ENCODE measurements around the gene OSBPL1A. TPM values are rescaled to one million over a fixed set of nuclear protein-coding genes. Genes with fewer than 3 reads are reported as not detected.
A peak's percentile ranks its signal among the peaks of the same experiment; 100 is the strongest.

The OSBPL1A gene
- total RNA-seq, 1 donor from 2014 or later, result 29.7 TPM

DNA sequence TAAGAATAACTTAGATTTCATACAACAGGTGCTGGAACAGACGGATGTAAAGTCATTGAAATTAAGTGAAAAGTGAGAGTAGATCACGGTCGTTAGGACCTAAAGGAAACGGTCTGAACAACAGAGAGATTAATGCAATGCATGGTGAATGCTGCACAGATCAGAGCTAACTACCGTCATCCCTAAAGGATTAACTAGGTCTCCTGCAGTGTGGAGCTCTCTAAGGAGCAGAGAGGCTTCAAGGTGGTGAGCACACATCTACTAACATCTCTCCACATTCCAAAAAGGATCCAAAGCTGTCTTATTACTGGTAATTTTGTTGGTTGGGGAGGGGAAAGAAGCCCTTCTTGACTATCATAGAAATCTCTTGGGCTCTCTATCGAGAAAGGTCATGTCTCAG is 183.5 kb downstream of the OSBPL1A start:
- no peak for DNase-seq (ENCODE audit: extremely low spot score, unreplicated experiment)
- no peak for TF ChIP-seq CTCF (IDR thresholded peaks at IDR 0.05)
- no peak overlapping the region for H3K4me3 Mint-ChIP-seq (ENCODE audit: unreplicated experiment)
- peaks cover 26% of the 10 kb centered on the region for H3K4me1 Mint-ChIP-seq (ENCODE audit: unreplicated experiment)
- no peaks in the 10 kb centered on the region for H3K27me3 Mint-ChIP-seq (ENCODE audit: unreplicated experiment)
- peaks cover 5% of the 10 kb centered on the region for H3K9me3 Mint-ChIP-seq (ENCODE audit: unreplicated experiment)
- peak overlapping the region; percentile 10 for H3K27ac Mint-ChIP-seq (ENCODE audit: unreplicated experiment)
- peaks cover 13% of the 10 kb centered on the region for H3K36me3 Mint-ChIP-seq (ENCODE audit: unreplicated experiment)

GRCh38 chr18:24212939-24213338 is 184.7 kb downstream of the OSBPL1A start:
- H3K4me3 Mint-ChIP-seq (ENCODE audit: unreplicated experiment), result no peak overlapping the region
- peaks cover 26% of the 10 kb centered on the region for H3K4me1 Mint-ChIP-seq (ENCODE audit: unreplicated experiment)
- no peaks in the 10 kb centered on the region for H3K27me3 Mint-ChIP-seq (ENCODE audit: unreplicated experiment)
- no peak for TF ChIP-seq CTCF (IDR thresholded peaks at IDR 0.05)
- DNase-seq (ENCODE audit: extremely low spot score, unreplicated experiment), result no peak
- no peak overlapping the region for H3K27ac Mint-ChIP-seq (ENCODE audit: unreplicated experiment)
- peaks cover 5% of the 10 kb centered on the region for H3K9me3 Mint-ChIP-seq (ENCODE audit: unreplicated experiment)
- peaks cover 13% of the 10 kb centered on the region for H3K36me3 Mint-ChIP-seq (ENCODE audit: unreplicated experiment)

- TF ChIP-seq CTCF (IDR thresholded peaks at IDR 0.05), result no peak
- H3K9me3 Mint-ChIP-seq (ENCODE audit: unreplicated experiment), result peaks cover 5% of the 10 kb centered on the region
- H3K27ac Mint-ChIP-seq (ENCODE audit: unreplicated experiment), result no peak overlapping the region
- H3K4me3 Mint-ChIP-seq (ENCODE audit: unreplicated experiment), result no peak overlapping the region
- peaks cover 8% of the 10 kb centered on the region for H3K36me3 Mint-ChIP-seq (ENCODE audit: unreplicated experiment)
- no peak for DNase-seq (ENCODE audit: extremely low spot score, unreplicated experiment)
- no peaks in the 10 kb centered on the region for H3K27me3 Mint-ChIP-seq (ENCODE audit: unreplicated experiment)
- H3K4me1 Mint-ChIP-seq (ENCODE audit: unreplicated experiment), result peaks cover 18% of the 10 kb centered on the region
These were observed 188.1 kb downstream of the OSBPL1A start for GRCh38 chr18:24209558-24209957.

DNA sequence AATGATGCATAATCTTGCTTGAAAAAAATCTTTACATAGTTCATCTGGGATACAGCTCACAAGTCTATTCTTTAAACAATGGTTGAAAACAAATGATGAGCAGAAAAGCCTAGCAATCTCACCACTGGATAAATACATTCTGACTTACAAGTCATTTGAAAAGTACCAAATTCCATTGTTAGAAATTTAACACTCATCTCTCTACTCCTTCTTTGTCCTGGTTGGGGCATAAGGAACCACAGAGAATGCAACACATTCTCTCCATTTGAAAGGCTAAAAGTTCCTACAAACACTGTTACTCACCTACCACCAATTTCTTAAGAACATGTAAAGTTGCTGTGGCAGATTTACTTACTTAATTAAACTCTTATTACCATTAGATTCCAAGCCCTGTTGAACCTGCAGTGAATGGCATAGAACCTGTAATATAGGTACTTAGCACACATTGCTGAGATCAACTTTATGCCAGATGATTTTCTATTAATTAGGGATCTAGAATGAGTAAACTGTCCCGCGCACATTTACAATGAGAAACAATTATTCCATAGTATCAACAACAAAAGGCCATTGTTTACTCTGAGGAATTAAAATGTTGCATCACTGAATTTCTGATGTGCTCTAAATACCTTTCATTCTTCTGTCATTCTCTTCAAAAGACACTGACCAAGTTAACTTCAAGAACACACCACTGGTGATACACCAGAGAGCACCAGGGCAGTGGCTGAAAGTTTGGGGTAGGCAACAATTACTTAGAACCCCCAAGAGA is 189.2 kb downstream of the OSBPL1A start:
- Mint-ChIP-seq H3K4me3 (ENCODE audit: unreplicated experiment) (no peak overlapping the region), H3K9me3 (ENCODE audit: unreplicated experiment) (peaks cover 5% of the 10 kb centered on the region), H3K27ac (ENCODE audit: unreplicated experiment) (no peak overlapping the region), H3K4me1 (ENCODE audit: unreplicated experiment) (peaks cover 12% of the 10 kb centered on the region), H3K27me3 (ENCODE audit: unreplicated experiment) (no peaks in the 10 kb centered on the region), H3K36me3 (ENCODE audit: unreplicated experiment) (peaks cover 6% of the 10 kb centered on the region)
- no peak for DNase-seq (ENCODE audit: extremely low spot score, unreplicated experiment)
- TF ChIP-seq CTCF (IDR thresholded peaks at IDR 0.05), result no peak

- peaks cover 8% of the 10 kb centered on the region for H3K4me1 Mint-ChIP-seq (ENCODE audit: unreplicated experiment)
- H3K4me3 Mint-ChIP-seq (ENCODE audit: unreplicated experiment), result no peak overlapping the region
- H3K27ac Mint-ChIP-seq (ENCODE audit: unreplicated experiment), result no peak overlapping the region
- no peaks in the 10 kb centered on the region for H3K27me3 Mint-ChIP-seq (ENCODE audit: unreplicated experiment)
- no peaks in the 10 kb centered on the region for H3K9me3 Mint-ChIP-seq (ENCODE audit: unreplicated experiment)
- no peak for DNase-seq (ENCODE audit: extremely low spot score, unreplicated experiment)
- H3K36me3 Mint-ChIP-seq (ENCODE audit: unreplicated experiment), result peaks cover 4% of the 10 kb centered on the region
- TF ChIP-seq CTCF (IDR thresholded peaks at IDR 0.05), result no peak
These were observed 192.7 kb downstream of the OSBPL1A start for GRCh38 chr18:24204904-24205303.

Measured in osteocyte (in vitro differentiated cells).